HEK293 (cell line): ENCODE results near the gene PDE4B.

Experiments
- BCL11A ChIP-seq: fragments of 450-650 bp; formaldehyde crosslinking; IDR thresholded peaks from 2 replicates; pipeline ENCODE4 v1.5.1; 2016; ENCODE audit warnings: low read depth, missing biosample characterization, missing genetic modification characterization
- FEZF1 ChIP-seq: fragments of 450-650 bp; formaldehyde crosslinking; IDR thresholded peaks from 2 replicates; pipeline ENCODE4 v1.5.1; 2016; ENCODE audit warnings: missing biosample characterization, missing genetic modification characterization
- KLF7 ChIP-seq: fragments of 450-650 bp; formaldehyde crosslinking; IDR thresholded peaks from 2 replicates; pipeline ENCODE4 v1.5.1; 2016; ENCODE audit warnings: missing biosample characterization, missing genetic modification characterization, borderline replicate concordance
- OVOL3 ChIP-seq: fragments of 450-650 bp; formaldehyde crosslinking; IDR thresholded peaks from 2 replicates; pipeline ENCODE4 v1.5.1; 2016; ENCODE audit warnings: missing biosample characterization, missing genetic modification characterization
- SALL2 ChIP-seq: fragments of 450-650 bp; formaldehyde crosslinking; IDR thresholded peaks from 2 replicates; pipeline ENCODE4 v1.5.0; 2017; ENCODE audit warnings: missing biosample characterization, mild to moderate bottlenecking, missing genetic modification characterization, borderline replicate concordance
- ZBTB20 ChIP-seq: fragments of 450-650 bp; formaldehyde crosslinking; IDR thresholded peaks from 2 replicates; pipeline ENCODE4 v1.5.1; 2016; ENCODE audit warnings: missing biosample characterization, missing genetic modification characterization
- ZFP69B ChIP-seq: fragments of 450-650 bp; formaldehyde crosslinking; IDR thresholded peaks from 2 replicates; pipeline ENCODE4 v1.5.1; 2016; ENCODE audit warnings: missing biosample characterization, missing genetic modification characterization
- ZIC2 ChIP-seq: fragments of 450-650 bp; formaldehyde crosslinking; IDR thresholded peaks from 2 replicates; pipeline ENCODE4 v1.5.1; 2016; ENCODE audit warnings: missing biosample characterization, missing genetic modification characterization
- ZNF23 ChIP-seq: fragments of 450-650 bp; formaldehyde crosslinking; IDR thresholded peaks from 2 replicates; pipeline ENCODE4 v1.5.1; 2016; ENCODE audit warnings: missing biosample characterization, missing genetic modification characterization, borderline replicate concordance
- ZNF324 ChIP-seq: fragments of 450-650 bp; formaldehyde crosslinking; IDR thresholded peaks from 2 replicates; pipeline ENCODE4 v1.5.1; 2016; ENCODE audit warnings: missing biosample characterization, missing genetic modification characterization
- ZNF501 ChIP-seq: fragments of 450-650 bp; formaldehyde crosslinking; IDR thresholded peaks from 2 replicates; pipeline ENCODE4 v1.5.1; 2016; ENCODE audit warnings: missing biosample characterization, missing genetic modification characterization
- ZNF544 ChIP-seq: fragments of 450-650 bp; formaldehyde crosslinking; IDR thresholded peaks from 2 replicates; pipeline ENCODE4 v1.5.0; 2017; ENCODE audit warnings: missing biosample characterization, missing genetic modification characterization
- ZNF555 ChIP-seq: fragments of 450-650 bp; formaldehyde crosslinking; conservative IDR thresholded peaks from 2 replicates; pipeline ENCODE4 v1.5.1; 2017; ENCODE audit warnings: missing biosample characterization, mild to moderate bottlenecking, missing genetic modification characterization, inconsistent platforms
- ZNF558 ChIP-seq: fragments of 450-650 bp; formaldehyde crosslinking; IDR thresholded peaks from 2 replicates; pipeline ENCODE4 v1.5.1; 2016; ENCODE audit warnings: missing biosample characterization, missing genetic modification characterization
- ZNF560 ChIP-seq: fragments of 450-650 bp; formaldehyde crosslinking; IDR thresholded peaks from 2 replicates; pipeline ENCODE4 v1.5.1; 2017; ENCODE audit warnings: missing biosample characterization, missing genetic modification characterization, borderline replicate concordance
- ZNF623 ChIP-seq: fragments of 450-650 bp; formaldehyde crosslinking; IDR thresholded peaks from 2 replicates; pipeline ENCODE4 v1.5.1; 2016; ENCODE audit warnings: missing biosample characterization, missing genetic modification characterization
- ZNF629 ChIP-seq: fragments of 450-650 bp; formaldehyde crosslinking; IDR thresholded peaks from 2 replicates; pipeline ENCODE4 v1.5.1; 2017; ENCODE audit warnings: missing biosample characterization, missing genetic modification characterization
- ZNF677 ChIP-seq: fragments of 450-650 bp; IDR thresholded peaks from 2 replicates; pipeline ENCODE4 v1.5.0; 2018; ENCODE audit warnings: missing biosample characterization, mild to moderate bottlenecking, missing genetic modification characterization, moderate library complexity
- ZNF701 ChIP-seq: fragments of 450-650 bp; formaldehyde crosslinking; IDR thresholded peaks from 2 replicates; pipeline ENCODE4 v1.5.1; 2016; ENCODE audit warnings: missing biosample characterization, missing genetic modification characterization
- ZNF776 ChIP-seq: fragments of 450-650 bp; formaldehyde crosslinking; IDR thresholded peaks from 2 replicates; pipeline ENCODE4 v1.5.0; 2017; ENCODE audit warnings: missing biosample characterization, missing genetic modification characterization, borderline replicate concordance
- ZNF777 ChIP-seq: fragments of 450-650 bp; formaldehyde crosslinking; IDR thresholded peaks from 2 replicates; pipeline ENCODE4 v1.5.1; 2017; ENCODE audit warnings: missing biosample characterization, missing genetic modification characterization, borderline replicate concordance
- ZNF843 ChIP-seq: fragments of 450-650 bp; formaldehyde crosslinking; IDR thresholded peaks from 2 replicates; pipeline ENCODE4 v1.5.1; 2016; ENCODE audit warnings: missing biosample characterization, missing genetic modification characterization
- ZSCAN23 ChIP-seq: fragments of 450-650 bp; formaldehyde crosslinking; IDR thresholded peaks from 2 replicates; pipeline ENCODE4 v1.5.1; 2016; ENCODE audit warnings: missing biosample characterization, missing genetic modification characterization
- ZSCAN30 ChIP-seq: fragments of 450-650 bp; IDR thresholded peaks from 2 replicates; pipeline ENCODE4 v1.5.1; 2018; ENCODE audit warnings: missing biosample characterization, mild to moderate bottlenecking, missing genetic modification characterization, moderate library complexity
- TF ChIP-seq, protein P1 (sequence below): fragments of 450-650 bp; formaldehyde crosslinking; IDR thresholded peaks from 2 replicates; pipeline ENCODE4 v1.5.1; 2016; ENCODE audit warnings: missing biosample characterization, missing genetic modification characterization
- TF ChIP-seq, protein P2 (sequence below): fragments of 450-650 bp; formaldehyde crosslinking; IDR thresholded peaks from 2 replicates; pipeline ENCODE4 v1.5.1; 2016; ENCODE audit warnings: missing biosample characterization, missing genetic modification characterization
- TF ChIP-seq, protein P3 (sequence below): fragments of 450-650 bp; formaldehyde crosslinking; conservative IDR thresholded peaks from 2 replicates; pipeline ENCODE4 v1.5.1; 2016; ENCODE audit warnings: low read depth, missing biosample characterization, missing genetic modification characterization
- TF ChIP-seq, protein P4 (sequence below): fragments of 450-650 bp; formaldehyde crosslinking; IDR thresholded peaks from 2 replicates; pipeline ENCODE4 v1.5.1; 2016; ENCODE audit warnings: missing biosample characterization, missing genetic modification characterization
- TF ChIP-seq, protein P5 (sequence below): fragments of 450-650 bp; formaldehyde crosslinking; IDR thresholded peaks from 2 replicates; pipeline ENCODE4 v1.5.1; 2016; ENCODE audit warnings: missing biosample characterization, missing genetic modification characterization
- TF ChIP-seq, protein P6 (sequence below): IDR thresholded peaks from 2 replicates; pipeline ENCODE4 v1.6.1; 2011; ENCODE audit warnings: mild to moderate bottlenecking, low read depth, low read length, borderline replicate concordance

Gene PDE4B

DNA sequence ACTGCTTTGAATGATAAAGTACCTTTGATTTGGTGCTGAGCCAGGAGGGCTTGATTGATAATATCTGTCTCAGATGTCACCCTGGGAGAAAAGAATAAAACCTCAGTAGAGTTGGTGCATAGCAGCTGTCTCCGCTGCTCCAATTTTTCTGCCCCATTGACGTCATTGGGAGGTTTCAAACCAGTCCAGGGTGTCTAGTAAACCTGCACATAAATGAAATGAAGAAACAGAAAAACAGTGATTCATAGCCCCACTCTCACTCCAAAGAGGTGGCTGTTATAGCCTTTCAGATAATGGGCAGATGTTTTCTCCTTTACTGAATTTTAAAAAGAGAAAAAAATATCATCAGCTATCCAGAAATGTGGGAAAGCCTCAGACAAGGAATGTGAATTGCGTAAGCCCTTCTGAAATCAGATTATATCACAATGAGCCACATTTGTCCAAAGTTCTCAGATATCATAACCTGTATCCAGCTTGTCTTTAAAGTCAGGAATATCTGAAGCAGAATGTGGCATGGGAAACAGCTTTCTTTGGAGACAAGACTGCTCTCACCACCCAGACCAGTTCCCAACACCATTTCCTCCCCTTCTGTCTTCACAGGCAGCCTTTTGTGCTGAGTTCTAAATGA lies 390.0 kb downstream of the PDE4B start (continued):
- TF ChIP-seq, protein P1, sequence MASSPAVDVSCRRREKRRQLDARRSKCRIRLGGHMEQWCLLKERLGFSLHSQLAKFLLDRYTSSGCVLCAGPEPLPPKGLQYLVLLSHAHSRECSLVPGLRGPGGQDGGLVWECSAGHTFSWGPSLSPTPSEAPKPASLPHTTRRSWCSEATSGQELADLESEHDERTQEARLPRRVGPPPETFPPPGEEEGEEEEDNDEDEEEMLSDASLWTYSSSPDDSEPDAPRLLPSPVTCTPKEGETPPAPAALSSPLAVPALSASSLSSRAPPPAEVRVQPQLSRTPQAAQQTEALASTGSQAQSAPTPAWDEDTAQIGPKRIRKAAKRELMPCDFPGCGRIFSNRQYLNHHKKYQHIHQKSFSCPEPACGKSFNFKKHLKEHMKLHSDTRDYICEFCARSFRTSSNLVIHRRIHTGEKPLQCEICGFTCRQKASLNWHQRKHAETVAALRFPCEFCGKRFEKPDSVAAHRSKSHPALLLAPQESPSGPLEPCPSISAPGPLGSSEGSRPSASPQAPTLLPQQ (tag by site-specific recombination) = 0 out of 2 replicates have a peak, but pooled peaks have one; percentile 15
- TF ChIP-seq ZIC2 (tag by site-specific recombination) (no peak), ZSCAN23 (tag by site-specific recombination) (no peak), ZNF843 (tag by site-specific recombination) (peak; percentile 83), ZNF501 (tag by site-specific recombination) (peak; percentile 52; the same call in 1 of the 2 replicates), ZNF623 (tag by site-specific recombination) (no peak), ZBTB20 (tag by site-specific recombination) (no peak), KLF7 (no peak), SALL2 (tag by site-specific recombination) (no peak), OVOL3 (tag by site-specific recombination) (0 out of 2 replicates have a peak, but pooled peaks have one; percentile 41), ZNF629 (peak; percentile 94), FEZF1 (peak; percentile 70), ZNF555 (no peak), ZNF324 (tag by site-specific recombination) (no peak), ZNF560 (tag by site-specific recombination) (no peak), ZNF558 (tag by site-specific recombination) (no peak), ZNF776 (tag by site-specific recombination) (no peak), ZNF701 (no peak), ZNF23 (tag by site-specific recombination) (no peak), ZNF777 (tag by site-specific recombination) (no peak), ZSCAN30 (tag by site-specific recombination) (peak; percentile 36; the same call in 1 of the 2 replicates), ZFP69B (no peak), ZNF677 (tag by site-specific recombination) (no peak), BCL11A (tag by site-specific recombination) (no peak), ZNF544 (tag by site-specific recombination) (no peak)
- TF ChIP-seq, protein P2, sequence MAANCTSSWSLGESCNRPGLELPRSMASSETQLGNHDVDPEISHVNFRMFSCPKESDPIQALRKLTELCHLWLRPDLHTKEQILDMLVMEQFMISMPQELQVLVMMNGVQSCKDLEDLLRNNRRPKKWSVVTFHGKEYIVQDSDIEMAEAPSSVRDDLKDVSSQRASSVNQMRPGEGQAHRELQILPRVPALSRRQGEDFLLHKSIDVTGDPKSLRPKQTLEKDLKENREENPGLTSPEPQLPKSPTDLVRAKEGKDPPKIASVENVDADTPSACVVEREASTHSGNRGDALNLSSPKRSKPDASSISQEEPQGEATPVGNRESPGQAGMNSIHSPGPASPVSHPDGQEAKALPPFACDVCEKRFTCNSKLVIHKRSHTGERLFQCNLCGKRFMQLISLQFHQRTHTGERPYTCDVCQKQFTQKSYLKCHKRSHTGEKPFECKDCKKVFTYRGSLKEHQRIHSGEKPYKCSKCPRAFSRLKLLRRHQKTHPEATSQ = no peak
- TF ChIP-seq, protein P3, sequence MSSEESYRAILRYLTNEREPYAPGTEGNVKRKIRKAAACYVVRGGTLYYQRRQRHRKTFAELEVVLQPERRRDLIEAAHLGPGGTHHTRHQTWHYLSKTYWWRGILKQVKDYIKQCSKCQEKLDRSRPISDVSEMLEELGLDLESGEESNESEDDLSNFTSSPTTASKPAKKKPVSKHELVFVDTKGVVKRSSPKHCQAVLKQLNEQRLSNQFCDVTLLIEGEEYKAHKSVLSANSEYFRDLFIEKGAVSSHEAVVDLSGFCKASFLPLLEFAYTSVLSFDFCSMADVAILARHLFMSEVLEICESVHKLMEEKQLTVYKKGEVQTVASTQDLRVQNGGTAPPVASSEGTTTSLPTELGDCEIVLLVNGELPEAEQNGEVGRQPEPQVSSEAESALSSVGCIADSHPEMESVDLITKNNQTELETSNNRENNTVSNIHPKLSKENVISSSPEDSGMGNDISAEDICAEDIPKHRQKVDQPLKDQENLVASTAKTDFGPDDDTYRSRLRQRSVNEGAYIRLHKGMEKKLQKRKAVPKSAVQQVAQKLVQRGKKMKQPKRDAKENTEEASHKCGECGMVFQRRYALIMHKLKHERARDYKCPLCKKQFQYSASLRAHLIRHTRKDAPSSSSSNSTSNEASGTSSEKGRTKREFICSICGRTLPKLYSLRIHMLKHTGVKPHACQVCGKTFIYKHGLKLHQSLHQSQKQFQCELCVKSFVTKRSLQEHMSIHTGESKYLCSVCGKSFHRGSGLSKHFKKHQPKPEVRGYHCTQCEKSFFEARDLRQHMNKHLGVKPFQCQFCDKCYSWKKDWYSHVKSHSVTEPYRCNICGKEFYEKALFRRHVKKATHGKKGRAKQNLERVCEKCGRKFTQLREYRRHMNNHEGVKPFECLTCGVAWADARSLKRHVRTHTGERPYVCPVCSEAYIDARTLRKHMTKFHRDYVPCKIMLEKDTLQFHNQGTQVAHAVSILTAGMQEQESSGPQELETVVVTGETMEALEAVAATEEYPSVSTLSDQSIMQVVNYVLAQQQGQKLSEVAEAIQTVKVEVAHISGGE (tag by site-specific recombination) = no peak
- TF ChIP-seq, protein P4, sequence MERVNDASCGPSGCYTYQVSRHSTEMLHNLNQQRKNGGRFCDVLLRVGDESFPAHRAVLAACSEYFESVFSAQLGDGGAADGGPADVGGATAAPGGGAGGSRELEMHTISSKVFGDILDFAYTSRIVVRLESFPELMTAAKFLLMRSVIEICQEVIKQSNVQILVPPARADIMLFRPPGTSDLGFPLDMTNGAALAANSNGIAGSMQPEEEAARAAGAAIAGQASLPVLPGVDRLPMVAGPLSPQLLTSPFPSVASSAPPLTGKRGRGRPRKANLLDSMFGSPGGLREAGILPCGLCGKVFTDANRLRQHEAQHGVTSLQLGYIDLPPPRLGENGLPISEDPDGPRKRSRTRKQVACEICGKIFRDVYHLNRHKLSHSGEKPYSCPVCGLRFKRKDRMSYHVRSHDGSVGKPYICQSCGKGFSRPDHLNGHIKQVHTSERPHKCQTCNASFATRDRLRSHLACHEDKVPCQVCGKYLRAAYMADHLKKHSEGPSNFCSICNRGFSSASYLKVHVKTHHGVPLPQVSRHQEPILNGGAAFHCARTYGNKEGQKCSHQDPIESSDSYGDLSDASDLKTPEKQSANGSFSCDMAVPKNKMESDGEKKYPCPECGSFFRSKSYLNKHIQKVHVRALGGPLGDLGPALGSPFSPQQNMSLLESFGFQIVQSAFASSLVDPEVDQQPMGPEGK (tag by site-specific recombination) = peak; percentile 13; the same call in 1 of the 2 replicates
- TF ChIP-seq, protein P5, sequence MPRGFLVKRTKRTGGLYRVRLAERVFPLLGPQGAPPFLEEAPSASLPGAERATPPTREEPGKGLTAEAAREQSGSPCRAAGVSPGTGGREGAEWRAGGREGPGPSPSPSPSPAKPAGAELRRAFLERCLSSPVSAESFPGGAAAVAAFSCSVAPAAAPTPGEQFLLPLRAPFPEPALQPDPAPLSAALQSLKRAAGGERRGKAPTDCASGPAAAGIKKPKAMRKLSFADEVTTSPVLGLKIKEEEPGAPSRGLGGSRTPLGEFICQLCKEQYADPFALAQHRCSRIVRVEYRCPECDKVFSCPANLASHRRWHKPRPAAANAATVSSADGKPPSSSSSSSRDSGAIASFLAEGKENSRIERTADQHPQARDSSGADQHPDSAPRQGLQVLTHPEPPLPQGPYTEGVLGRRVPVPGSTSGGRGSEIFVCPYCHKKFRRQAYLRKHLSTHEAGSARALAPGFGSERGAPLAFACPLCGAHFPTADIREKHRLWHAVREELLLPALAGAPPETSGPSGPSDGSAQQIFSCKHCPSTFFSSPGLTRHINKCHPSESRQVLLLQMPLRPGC (tag by site-specific recombination) = peak; percentile 72
- TF ChIP-seq, protein P6, sequence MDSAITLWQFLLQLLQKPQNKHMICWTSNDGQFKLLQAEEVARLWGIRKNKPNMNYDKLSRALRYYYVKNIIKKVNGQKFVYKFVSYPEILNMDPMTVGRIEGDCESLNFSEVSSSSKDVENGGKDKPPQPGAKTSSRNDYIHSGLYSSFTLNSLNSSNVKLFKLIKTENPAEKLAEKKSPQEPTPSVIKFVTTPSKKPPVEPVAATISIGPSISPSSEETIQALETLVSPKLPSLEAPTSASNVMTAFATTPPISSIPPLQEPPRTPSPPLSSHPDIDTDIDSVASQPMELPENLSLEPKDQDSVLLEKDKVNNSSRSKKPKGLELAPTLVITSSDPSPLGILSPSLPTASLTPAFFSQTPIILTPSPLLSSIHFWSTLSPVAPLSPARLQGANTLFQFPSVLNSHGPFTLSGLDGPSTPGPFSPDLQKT = no peak
